ENCODE data around the gene RSRC1. TPM values are rescaled to one million over a fixed set of nuclear protein-coding genes. Genes with fewer than 3 reads are reported as not detected.
"Not testable (repeated sequence)": the region's sequence is repeated elsewhere in the genome, so short reads cannot be mapped to it uniquely, and the experiment has no call there.

The RSRC1 gene
- total RNA-seq, 1 experiment from 2014 or later = 95.2 TPM

GRCh38 chr3:158505117-158505516 is 395.2 kb downstream of the RSRC1 start:
- H4K20me1 ChIP-seq (ENCODE audit: insufficient read depth, low read depth, low read length) = no peaks in the 10 kb centered on the region
- H3K4me2 ChIP-seq (ENCODE audit: low read depth, low read length, poor library complexity, severe bottlenecking) = no peak overlapping the region
- no peak for DNase-seq
- H3K27ac ChIP-seq (ENCODE audit: low read length) = no peak overlapping the region
- H3K4me3 ChIP-seq (ENCODE audit: low read length) = no peak overlapping the region
- H3K4me1 ChIP-seq (ENCODE audit: low read length) = no peaks in the 10 kb centered on the region
- peaks cover 25% of the 10 kb centered on the region; the same call in 1 of the 2 replicates for H3K79me2 ChIP-seq (ENCODE audit: low read length)
- no peak overlapping the region for H3K9ac ChIP-seq (ENCODE audit: low read length)
- H3K36me3 ChIP-seq (ENCODE audit: insufficient read depth, low read length) = 0 out of 2 replicates have a peak, but pooled peaks cover 5% of the 10 kb centered on the region
- no peaks in the 10 kb centered on the region for H3K27me3 ChIP-seq (ENCODE audit: low read length)
- peaks cover 4% of the 10 kb centered on the region; the same call in 1 of the 2 replicates for H3K9me3 ChIP-seq (ENCODE audit: low read length)
- no peaks in the 10 kb centered on the region for H3K9me2 ChIP-seq (replicated peaks; ENCODE audit: insufficient read depth, low read length)
- H2AFZ ChIP-seq (ENCODE audit: low read length) = no peak overlapping the region

DNA sequence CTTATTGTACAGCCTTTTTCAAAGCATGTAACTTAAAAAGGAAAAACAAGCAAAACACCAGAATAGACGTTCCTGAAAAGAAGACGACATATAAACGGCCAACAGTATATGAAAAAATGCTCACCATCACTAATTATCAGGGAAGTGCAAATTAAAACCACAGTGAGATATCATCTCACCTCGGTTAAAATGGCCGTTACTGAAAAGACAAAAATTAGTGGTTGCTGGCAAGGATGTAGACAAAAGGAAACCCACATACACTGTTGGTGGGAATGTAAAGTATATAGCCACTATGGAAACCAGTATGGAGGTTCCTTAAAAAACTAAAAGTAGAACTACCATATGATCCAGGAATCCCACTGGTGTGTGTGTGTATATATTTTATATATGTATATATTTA is 396.6 kb downstream of the RSRC1 start:
- no peak overlapping the region for H2AFZ ChIP-seq (ENCODE audit: low read length)
- no peaks in the 10 kb centered on the region for H4K20me1 ChIP-seq (ENCODE audit: insufficient read depth, low read depth, low read length)
- H3K9ac ChIP-seq (ENCODE audit: low read length) = no peak overlapping the region
- no peak for DNase-seq
- H3K79me2 ChIP-seq (ENCODE audit: low read length) = peaks cover 26% of the 10 kb centered on the region; the same call in 1 of the 2 replicates
- peaks cover 10% of the 10 kb centered on the region for H3K9me3 ChIP-seq (ENCODE audit: low read length)
- no peak overlapping the region for H3K4me2 ChIP-seq (ENCODE audit: low read depth, low read length, poor library complexity, severe bottlenecking)
- no peak overlapping the region for H3K27ac ChIP-seq (ENCODE audit: low read length)
- no peaks in the 10 kb centered on the region for H3K9me2 ChIP-seq (replicated peaks; ENCODE audit: insufficient read depth, low read length)
- no peak overlapping the region for H3K4me3 ChIP-seq (ENCODE audit: low read length)
- no peaks in the 10 kb centered on the region for H3K27me3 ChIP-seq (ENCODE audit: low read length)
- 0 out of 2 replicates have a peak, but pooled peaks cover 5% of the 10 kb centered on the region for H3K36me3 ChIP-seq (ENCODE audit: insufficient read depth, low read length)
- no peaks in the 10 kb centered on the region for H3K4me1 ChIP-seq (ENCODE audit: low read length)

DNA sequence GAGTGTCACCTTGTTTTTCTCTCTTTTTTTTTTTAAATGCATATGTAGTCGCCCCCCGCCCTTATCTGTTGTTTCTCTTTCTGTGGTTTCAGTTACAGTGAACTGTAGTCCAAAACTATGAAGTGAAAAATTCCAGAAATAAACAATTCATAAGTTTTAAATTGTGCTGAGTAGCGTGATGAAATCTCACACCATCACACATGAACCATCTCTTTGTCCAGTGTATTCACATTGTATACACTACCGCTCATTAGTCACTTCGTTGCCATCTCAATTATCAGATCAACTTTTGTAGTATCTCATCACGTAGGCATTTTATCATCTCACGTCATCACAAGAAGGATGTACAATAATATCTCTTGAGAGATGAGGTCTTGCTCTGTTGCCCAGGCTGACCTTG is 398.6 kb downstream of the RSRC1 start:
- no peak overlapping the region for H3K4me2 ChIP-seq (ENCODE audit: low read depth, low read length, poor library complexity, severe bottlenecking)
- 0 out of 2 replicates have a peak, but pooled peaks cover 5% of the 10 kb centered on the region for H3K36me3 ChIP-seq (ENCODE audit: insufficient read depth, low read length)
- H3K9me3 ChIP-seq (ENCODE audit: low read length) = peaks cover 10% of the 10 kb centered on the region
- no peak overlapping the region for H3K27ac ChIP-seq (ENCODE audit: low read length)
- no peak overlapping the region for H3K9ac ChIP-seq (ENCODE audit: low read length)
- H4K20me1 ChIP-seq (ENCODE audit: insufficient read depth, low read depth, low read length) = no peaks in the 10 kb centered on the region
- no peaks in the 10 kb centered on the region for H3K9me2 ChIP-seq (replicated peaks; ENCODE audit: insufficient read depth, low read length)
- no peak overlapping the region for H3K4me3 ChIP-seq (ENCODE audit: low read length)
- no peaks in the 10 kb centered on the region for H3K4me1 ChIP-seq (ENCODE audit: low read length)
- peaks cover 18% of the 10 kb centered on the region; the same call in 1 of the 2 replicates for H3K79me2 ChIP-seq (ENCODE audit: low read length)
- no peaks in the 10 kb centered on the region for H3K27me3 ChIP-seq (ENCODE audit: low read length)
- DNase-seq = no peak
- no peak overlapping the region for H2AFZ ChIP-seq (ENCODE audit: low read length)

DNA sequence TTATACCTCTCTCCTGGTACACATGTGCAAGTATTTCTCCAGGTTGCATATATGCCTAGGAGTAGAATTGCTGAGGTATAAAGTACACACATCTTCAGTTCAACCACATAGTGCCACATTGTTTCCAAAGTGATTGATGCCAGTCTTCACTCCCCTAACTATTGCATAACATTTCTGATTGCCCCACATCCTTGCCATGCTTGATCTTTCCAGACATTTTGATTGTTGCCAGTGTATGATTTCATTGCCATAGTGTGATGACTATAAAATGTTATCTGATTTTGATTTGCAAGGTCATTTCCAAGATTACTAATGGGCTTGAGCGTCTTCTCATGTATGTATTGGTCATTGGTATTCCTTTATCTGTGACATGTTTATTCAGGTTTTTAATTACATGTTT is 400.0 kb downstream of the RSRC1 start:
- H3K27ac ChIP-seq (ENCODE audit: low read length) = no peak overlapping the region
- H3K27me3 ChIP-seq (ENCODE audit: low read length) = no peaks in the 10 kb centered on the region
- 0 out of 2 replicates have a peak, but pooled peaks cover 5% of the 10 kb centered on the region for H3K36me3 ChIP-seq (ENCODE audit: insufficient read depth, low read length)
- no peak overlapping the region for H3K9ac ChIP-seq (ENCODE audit: low read length)
- no peaks in the 10 kb centered on the region for H4K20me1 ChIP-seq (ENCODE audit: insufficient read depth, low read depth, low read length)
- H3K4me3 ChIP-seq (ENCODE audit: low read length) = no peak overlapping the region
- DNase-seq = no peak
- peaks cover 18% of the 10 kb centered on the region; the same call in 1 of the 2 replicates for H3K79me2 ChIP-seq (ENCODE audit: low read length)
- H3K4me1 ChIP-seq (ENCODE audit: low read length) = no peaks in the 10 kb centered on the region
- H3K9me3 ChIP-seq (ENCODE audit: low read length) = peaks cover 10% of the 10 kb centered on the region
- no peaks in the 10 kb centered on the region for H3K9me2 ChIP-seq (replicated peaks; ENCODE audit: insufficient read depth, low read length)
- H3K4me2 ChIP-seq (ENCODE audit: low read depth, low read length, poor library complexity, severe bottlenecking) = no peak overlapping the region
- H2AFZ ChIP-seq (ENCODE audit: low read length) = no peak overlapping the region

DNA sequence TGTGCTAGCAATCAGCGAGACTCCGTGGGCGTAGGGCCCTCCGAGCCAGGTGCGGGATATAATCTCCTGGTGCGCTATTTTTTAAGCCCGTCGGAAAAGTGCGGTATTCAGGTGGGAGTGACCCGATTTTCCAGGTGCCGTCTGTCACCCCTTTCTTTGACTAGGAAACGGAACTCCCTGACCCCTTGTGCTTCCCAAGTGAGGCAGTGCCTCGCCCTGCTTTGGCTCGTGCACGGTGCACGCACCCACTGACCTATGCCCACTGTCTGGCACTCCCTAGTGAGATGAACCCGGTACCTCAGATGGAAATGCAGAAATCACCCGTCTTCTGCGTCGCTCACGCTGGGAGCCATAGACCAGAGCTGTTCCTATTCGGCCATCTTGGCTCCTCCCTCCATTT is 406.8 kb downstream of the RSRC1 start:
- not testable (repeated sequence) for H3K9ac ChIP-seq (ENCODE audit: low read length); H3K4me2 ChIP-seq (ENCODE audit: low read depth, low read length, poor library complexity, severe bottlenecking); H2AFZ ChIP-seq (ENCODE audit: low read length); H3K4me1 ChIP-seq (ENCODE audit: low read length); H4K20me1 ChIP-seq (ENCODE audit: insufficient read depth, low read depth, low read length); H3K9me3 ChIP-seq (ENCODE audit: low read length); H3K4me3 ChIP-seq (ENCODE audit: low read length); H3K27ac ChIP-seq (ENCODE audit: low read length); H3K36me3 ChIP-seq (ENCODE audit: insufficient read depth, low read length); H3K27me3 ChIP-seq (ENCODE audit: low read length); DNase-seq; H3K9me2 ChIP-seq (replicated peaks; ENCODE audit: insufficient read depth, low read length)
- peaks cover 18% of the 10 kb centered on the region for H3K79me2 ChIP-seq (ENCODE audit: low read length)

- no peaks in the 10 kb centered on the region for H3K27me3 ChIP-seq (ENCODE audit: low read length)
- H2AFZ ChIP-seq (ENCODE audit: low read length) = no peak overlapping the region
- H3K4me2 ChIP-seq (ENCODE audit: low read depth, low read length, poor library complexity, severe bottlenecking) = no peak overlapping the region
- no peak overlapping the region for H3K27ac ChIP-seq (ENCODE audit: low read length)
- H3K9me3 ChIP-seq (ENCODE audit: low read length) = no peaks in the 10 kb centered on the region
- no peak for DNase-seq
- H3K4me1 ChIP-seq (ENCODE audit: low read length) = no peaks in the 10 kb centered on the region
- no peaks in the 10 kb centered on the region for H4K20me1 ChIP-seq (ENCODE audit: insufficient read depth, low read depth, low read length)
- no peaks in the 10 kb centered on the region for H3K36me3 ChIP-seq (ENCODE audit: insufficient read depth, low read length)
- peaks cover 18% of the 10 kb centered on the region for H3K79me2 ChIP-seq (ENCODE audit: low read length)
- no peak overlapping the region for H3K4me3 ChIP-seq (ENCODE audit: low read length)
- H3K9ac ChIP-seq (ENCODE audit: low read length) = no peak overlapping the region
- H3K9me2 ChIP-seq (replicated peaks; ENCODE audit: insufficient read depth, low read length) = no peaks in the 10 kb centered on the region
Measured at GRCh38 chr3:158519776-158520175, 409.9 kb downstream of the RSRC1 start.

DNA sequence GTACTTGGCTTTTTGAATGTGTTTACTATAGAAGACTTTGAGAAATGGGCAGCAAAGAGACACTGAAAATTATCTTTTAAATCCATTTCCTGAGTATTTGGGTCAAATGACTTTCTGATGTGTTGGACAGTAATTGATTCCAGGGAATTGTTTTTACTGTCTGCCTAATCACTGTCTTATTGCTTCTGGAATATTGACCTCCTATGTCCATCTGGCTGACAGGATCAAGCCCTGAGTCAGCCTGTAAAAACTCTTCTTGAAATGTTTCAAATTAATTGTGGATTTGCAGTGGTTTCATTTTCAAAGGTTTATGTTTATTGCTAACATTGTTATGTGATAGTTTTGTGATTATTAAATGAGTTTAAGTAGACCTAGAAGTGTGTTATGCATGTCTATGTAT is 410.5 kb downstream of the RSRC1 start:
- H4K20me1 ChIP-seq (ENCODE audit: insufficient read depth, low read depth, low read length) = no peaks in the 10 kb centered on the region
- no peaks in the 10 kb centered on the region for H3K4me1 ChIP-seq (ENCODE audit: low read length)
- no peaks in the 10 kb centered on the region for H3K36me3 ChIP-seq (ENCODE audit: insufficient read depth, low read length)
- no peaks in the 10 kb centered on the region for H3K9me3 ChIP-seq (ENCODE audit: low read length)
- H2AFZ ChIP-seq (ENCODE audit: low read length) = no peak overlapping the region
- H3K4me3 ChIP-seq (ENCODE audit: low read length) = no peak overlapping the region
- peaks cover 18% of the 10 kb centered on the region for H3K79me2 ChIP-seq (ENCODE audit: low read length)
- H3K9ac ChIP-seq (ENCODE audit: low read length) = no peak overlapping the region
- H3K27me3 ChIP-seq (ENCODE audit: low read length) = no peaks in the 10 kb centered on the region
- no peak overlapping the region for H3K27ac ChIP-seq (ENCODE audit: low read length)
- DNase-seq = no peak
- H3K9me2 ChIP-seq (replicated peaks; ENCODE audit: insufficient read depth, low read length) = no peaks in the 10 kb centered on the region
- no peak overlapping the region for H3K4me2 ChIP-seq (ENCODE audit: low read depth, low read length, poor library complexity, severe bottlenecking)

DNA sequence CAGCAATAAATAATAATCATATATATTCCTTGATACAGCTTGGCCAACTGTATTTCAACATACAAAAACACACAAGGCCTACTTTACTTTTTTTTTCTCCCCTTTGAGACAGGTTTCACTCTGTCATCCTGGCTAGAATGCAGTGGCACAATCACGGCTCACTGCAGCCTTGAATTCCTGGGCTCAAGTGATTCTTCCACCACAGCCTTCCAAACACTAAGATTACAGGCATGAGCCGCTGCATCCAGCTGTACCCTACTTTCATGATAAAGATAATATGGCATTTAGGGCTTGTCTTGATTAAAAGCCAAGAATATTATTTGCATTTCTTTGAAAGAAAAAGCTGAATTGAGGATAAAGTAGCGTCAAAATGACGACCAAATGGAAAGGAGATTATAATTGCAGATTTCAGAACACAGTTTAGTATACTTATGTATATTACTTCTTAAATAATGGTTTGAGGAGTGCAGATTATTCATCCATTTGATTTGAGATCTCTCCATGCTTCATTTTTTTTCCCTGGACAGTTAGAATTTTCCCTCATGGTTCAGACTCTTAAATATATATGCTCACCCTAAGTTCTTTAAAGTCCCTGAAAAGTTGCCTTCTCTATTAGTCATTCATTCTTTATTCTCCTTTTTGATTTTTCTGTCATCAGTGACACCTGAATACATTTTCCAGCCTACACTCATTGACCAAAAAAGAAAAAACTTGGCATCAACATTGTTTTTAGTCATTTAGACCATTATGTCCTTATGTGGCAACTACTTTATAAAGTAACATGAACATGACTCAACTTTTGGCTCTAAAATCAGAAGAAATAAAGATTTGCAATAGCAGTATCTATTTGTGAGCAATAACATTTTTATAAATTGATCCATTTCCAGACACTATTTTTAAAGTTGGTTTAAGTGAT is 412.6 kb downstream of the RSRC1 start:
- H3K27me3 ChIP-seq (ENCODE audit: low read length) = no peaks in the 10 kb centered on the region
- no peak overlapping the region for H3K9ac ChIP-seq (ENCODE audit: low read length)
- H2AFZ ChIP-seq (ENCODE audit: low read length) = no peak overlapping the region
- no peaks in the 10 kb centered on the region for H3K9me2 ChIP-seq (replicated peaks; ENCODE audit: insufficient read depth, low read length)
- H3K9me3 ChIP-seq (ENCODE audit: low read length) = no peaks in the 10 kb centered on the region
- H3K4me2 ChIP-seq (ENCODE audit: low read depth, low read length, poor library complexity, severe bottlenecking) = no peak overlapping the region
- no peak for DNase-seq
- H3K27ac ChIP-seq (ENCODE audit: low read length) = no peak overlapping the region
- no peak overlapping the region for H3K4me3 ChIP-seq (ENCODE audit: low read length)
- H3K79me2 ChIP-seq (ENCODE audit: low read length) = peaks cover 24% of the 10 kb centered on the region
- no peaks in the 10 kb centered on the region for H4K20me1 ChIP-seq (ENCODE audit: insufficient read depth, low read depth, low read length)
- H3K36me3 ChIP-seq (ENCODE audit: insufficient read depth, low read length) = no peaks in the 10 kb centered on the region
- H3K4me1 ChIP-seq (ENCODE audit: low read length) = no peaks in the 10 kb centered on the region

All from Karpas-422 (cell line).